K562 (cell line): ENCODE results near the gene LYSMD4. TPM values are rescaled to one million over a fixed set of nuclear protein-coding genes. Genes with fewer than 3 reads are reported as not detected.
A peak's percentile ranks its signal among the peaks of the same experiment; 100 is the strongest.

Experiments
- ADNP ChIP-seq: fragments of 200-800 bp; sonication (Bioruptor generic); IDR thresholded peaks from 2 replicates; pipeline ENCODE4 v1.6.1; 2016; ENCODE audit warnings: missing genetic modification characterization, missing compliant biosample characterization
- ATF1 ChIP-seq, 2 experiments: fragments of 450-650 bp in 1 of 2; IDR thresholded peaks; 2 replicates each; pipeline ENCODE4 v1.6.1; 2016; ENCODE audit warnings: missing compliant biosample characterization in 1 of 2, missing genetic modification characterization in 1 of 2
- BMI1 ChIP-seq: fragments of 150-350 bp; IDR thresholded peaks from 2 replicates; pipeline ENCODE4 v1.6.1; 2014; ENCODE audit warnings: low read length
- FOXO4 ChIP-seq: fragments of 450-650 bp; formaldehyde crosslinking; IDR thresholded peaks from 2 replicates; pipeline ENCODE4 v1.4.0; 2020; ENCODE audit warnings: mild to moderate bottlenecking, moderate library complexity
- GTF2E2 ChIP-seq: fragments of 200-800 bp; sonication (Bioruptor generic); IDR thresholded peaks from 2 replicates; pipeline ENCODE4 v1.6.1; 2016; ENCODE audit warnings: missing genetic modification characterization, missing compliant biosample characterization
- HDGF ChIP-seq: fragments of 450-650 bp; IDR thresholded peaks from 2 replicates; pipeline ENCODE4 v1.6.1; 2016
- KLF13 ChIP-seq: fragments of 450-650 bp; IDR thresholded peaks from 2 replicates; pipeline ENCODE4 v1.6.1; 2016; ENCODE audit warnings: missing genetic modification characterization, low read depth, mild to moderate bottlenecking, missing compliant biosample characterization, moderate library complexity, borderline replicate concordance
- PHF20 ChIP-seq: fragments of 450-650 bp; IDR thresholded peaks from 2 replicates; pipeline ENCODE4 v1.6.1; 2018; ENCODE audit not compliant: partially characterized antibody
- PREB ChIP-seq: sonication (generic); formaldehyde crosslinking; IDR thresholded peaks from 2 replicates; pipeline ENCODE4 v1.8.1; 2023; ENCODE audit warnings: mild to moderate bottlenecking, missing genetic modification reagents
- RERE ChIP-seq: sonication (generic); formaldehyde crosslinking; IDR thresholded peaks from 2 replicates; pipeline ENCODE4 v1.8.0; 2023; ENCODE audit warnings: missing genetic modification reagents, mild to moderate bottlenecking, borderline replicate concordance
- SIRT6 ChIP-seq: IDR thresholded peaks from one replicate; pipeline ENCODE4 v1.6.1; 2012; ENCODE audit warnings: low read depth, mild to moderate bottlenecking, control low read depth, inconsistent platforms, low read length, moderate library complexity
- SRSF7 ChIP-seq: fragments of 200-400 bp; formaldehyde crosslinking; optimal IDR thresholded peaks from 2 replicates; pipeline ENCODE3; 2017; ENCODE audit warnings: mild to moderate bottlenecking, low read depth, low read length
- TEAD4 ChIP-seq, 2 experiments: sonication (generic) in 1 of 2; formaldehyde crosslinking in 1 of 2; IDR thresholded peaks; 2 replicates each; pipeline versions ENCODE4 v1.6.1 to v1.8.0; 2012 to 2022; ENCODE audit warnings: borderline replicate concordance in 1 of 2, inconsistent platforms in 1 of 2, low read length in 1 of 2, mild to moderate bottlenecking in 1 of 2, missing genetic modification reagents in 1 of 2
- XRCC4 ChIP-seq: IDR thresholded peaks from one replicate; pipeline ENCODE4 v1.6.1; 2011; ENCODE audit not compliant: insufficient read depth, insufficient read length; ENCODE audit errors: extremely low read depth
- ZNF507 ChIP-seq: conservative IDR thresholded peaks from 2 replicates; pipeline ENCODE4 v1.6.1; 2017; ENCODE audit warnings: missing genetic modification characterization, missing compliant biosample characterization
- ZNF639 ChIP-seq, 2 experiments: fragments of 200-800 bp in 1 of 2; sonication (Bioruptor generic) in 1 of 2; sonication (generic) in 1 of 2; formaldehyde crosslinking in 1 of 2; IDR thresholded peaks in 1 of 2; conservative IDR thresholded peaks in 1 of 2; 2 replicates each; pipeline versions ENCODE4 v1.5.0 to v1.6.1; 2016 to 2020; ENCODE audit warnings: missing compliant biosample characterization in 1 of 2, missing genetic modification characterization in 1 of 2, missing genetic modification reagents in 1 of 2
- polyA plus RNA-seq, 8 experiments: library from polyadenylated mRNA; depleted of rRNA in 4 of 8; stranded (reverse) in 5 of 8; unstranded in 3 of 8; fragments of >200 nt; fragmentation: Nextera tagmentation in 2 of 8; fragmentation: Illumina TruSeq in 1 of 8; extraction: Ambion mirVana in 2 of 8; extraction: Trizol in 1 of 8; gene quantifications; 2 replicates each; pipeline versions ENCODE4 v1.2.1 to v1.2.3, GENCODE V29; 2011 to 2014; ENCODE audit warnings: inconsistent platforms in 1 of 8, missing spikeins in 1 of 8
- total RNA-seq, 7 experiments: library from RNA; depleted of rRNA in 6 of 7; stranded (reverse); fragments of >200 nt in 6 of 7; fragmentation: Illumina TruSeq in 2 of 7; extraction: Trizol in 2 of 7; gene quantifications; 2 replicates each; pipeline versions ENCODE4 v1.2.1 to v1.2.3, GENCODE V29; 2011 to 2021; ENCODE audit warnings: low replicate concordance in 1 of 7

The LYSMD4 gene
- total and polyA plus RNA-seq, 9 of the 15 experiments (the other 6 are each of a cell fraction or from before 2014, with no cell fraction given) = 0.46 to 3.1 (median 2.0) TPM

GRCh38 chr15:99703603-99704443, 29.4 kb downstream of the LYSMD4 start (continued):
- TF ChIP-seq PREB (CRISPR knock-in tag) = no peak
- TF ChIP-seq ZNF639 (CRISPR knock-in tag; conservative IDR thresholded peaks at IDR 0.05 in 1 of 2, IDR thresholded peaks at IDR 0.05 in 1 of 2) = peak in 1 of 2 experiments; percentile 31; a peak in 2 of 4 replicates
- no peak for TF ChIP-seq XRCC4
- TF ChIP-seq FOXO4 (CRISPR knock-in tag) = no peak
- peak; percentile 11; the same call in 1 of the 2 replicates for TF ChIP-seq KLF13 (tag)
- no peak for TF ChIP-seq BMI1
- no peak for TF ChIP-seq ADNP
- no peak for TF ChIP-seq ZNF507 (tag)
- TF ChIP-seq SRSF7 = no peak
- peak; percentile 22 for TF ChIP-seq GTF2E2 (tag)
- no peak for TF ChIP-seq SIRT6
- no peak for TF ChIP-seq RERE (CRISPR knock-in tag)
- TF ChIP-seq HDGF = no peak
- no peak for TF ChIP-seq PHF20
- TF ChIP-seq ATF1 (CRISPR knock-in tag; IDR thresholded peaks at IDR 0.05) = no peak
- peak; percentile 29; the same call in 1 of the 2 replicates for TF ChIP-seq ATF1 (tag; IDR thresholded peaks at IDR 0.05)
- peak; percentile 54; the same call in 1 of the 2 replicates for TF ChIP-seq TEAD4 (IDR thresholded peaks at IDR 0.05; ENCODE audit: low read length)
- no peak for TF ChIP-seq TEAD4 (CRISPR knock-in tag; IDR thresholded peaks at IDR 0.05; ENCODE audit: borderline replicate concordance)
